ENCODE data around the gene DUSP5. TPM values are rescaled to one million over a fixed set of nuclear protein-coding genes. Genes with fewer than 3 reads are reported as not detected.
A peak's percentile ranks its signal among the peaks of the same experiment; 100 is the strongest.

The DUSP5 gene
- total RNA-seq, 1 experiment from 2014 or later: 137 TPM

DNA sequence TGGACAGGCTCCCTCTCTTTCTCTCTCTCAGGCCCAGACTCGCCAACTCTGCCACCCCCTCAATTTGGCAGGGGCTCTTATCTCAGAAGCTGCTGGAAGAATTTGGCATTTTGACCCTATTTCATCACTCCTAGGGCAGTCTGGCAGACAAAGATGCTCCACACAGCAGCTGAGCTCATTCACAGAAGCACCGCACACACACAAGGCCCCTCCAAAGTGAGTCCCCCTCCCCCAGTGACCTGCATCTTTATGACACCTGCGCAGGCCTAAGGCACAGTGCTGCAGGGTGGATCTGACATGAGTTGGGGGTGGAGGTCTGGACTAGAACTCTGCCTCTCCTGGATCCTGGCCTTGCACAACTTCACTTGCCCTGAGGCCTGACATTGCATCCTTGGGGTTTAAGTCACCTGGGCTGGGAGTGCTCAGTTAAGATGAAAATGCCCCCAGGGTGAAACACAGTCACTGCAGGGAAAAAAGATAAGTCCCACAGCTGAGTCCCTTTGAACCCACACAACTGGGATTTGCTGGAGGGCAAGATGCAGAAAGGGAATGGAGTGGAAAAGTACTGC lies 41.1 kb upstream of the DUSP5 start:
- ChIA-PET CTCF (no interaction called here), RAD21 (ENCODE audit: low non-redundant PET in 1 of 2, low total read pairs in 2 of 2, uncharacterized antibody in 2 of 2, unreplicated experiment in 2 of 2) (interaction anchor here in 1 of 2 experiments (0.6 kb wide), 1 partner anchor 75 kb away, joined by 3 read pairs; no protein-coding TSS in a partner anchor), POLR2A (interaction anchor here (0.8 to 1.5 kb wide), 4 partner anchors 10 to 48 kb away, joined by 3 to 5 read pairs (median 4); no protein-coding TSS in a partner anchor)
- H3K79me2 ChIP-seq (ENCODE audit: insufficient read depth, low read length): no peaks in the 10 kb centered on the region
- peaks cover 60 to 61% of the 10 kb centered on the region in 2 experiments for H3K4me1 ChIP-seq (ENCODE audit: control insufficient read depth in 1 of 2, insufficient read depth in 2 of 2, low read length in 2 of 2)
- TF ChIP-seq TCF7L2 (IDR thresholded peaks at IDR 0.05; ENCODE audit: borderline replicate concordance, extremely low read depth, insufficient read depth, insufficient read length): peak; percentile 40
- no peak for TF ChIP-seq YY1 (IDR thresholded peaks at IDR 0.05; ENCODE audit: extremely low read depth, insufficient replicate concordance, low read depth, low read length)
- H3K4me3 ChIP-seq (replicated peaks in 1 of 2; ENCODE audit: low read depth in 1 of 2, low read length in 2 of 2): no peak overlapping the region
- H3K4me2 ChIP-seq (ENCODE audit: low read length): peak overlapping the region; percentile 25
- H3K27me3 ChIP-seq (ENCODE audit: insufficient read depth, low read length): no peaks in the 10 kb centered on the region
- H3K36me3 ChIP-seq (ENCODE audit: control insufficient read depth in 1 of 2, insufficient read depth in 2 of 2, low read length in 2 of 2): no peaks in the 10 kb centered on the region
- H3K9ac ChIP-seq (ENCODE audit: low read length): no peak overlapping the region
- H4K20me1 ChIP-seq (ENCODE audit: insufficient read depth): no peaks in the 10 kb centered on the region
- no peaks in the 10 kb centered on the region for H3K9me2 ChIP-seq (ENCODE audit: insufficient read depth)
- peak overlapping the region; percentile 53 for H3K27ac ChIP-seq (ENCODE audit: low read depth, low read length)
- no peak overlapping the region for H2AFZ ChIP-seq (ENCODE audit: low read depth, low read length, poor library complexity, severe bottlenecking)
- DNase-seq (ENCODE audit: low read depth, low spot score) (no peak), ATAC-seq (peak; percentile 13)
- H3K9me3 ChIP-seq (ENCODE audit: control insufficient read depth in 1 of 2, insufficient read depth in 1 of 2, low read depth in 1 of 2, low read length in 2 of 2): no peaks in the 10 kb centered on the region
- intact Hi-C loops (cut with micrococcal nuclease): no loop called here
- no TSS peak for BruUV-seq (replicated peaks)

DNA sequence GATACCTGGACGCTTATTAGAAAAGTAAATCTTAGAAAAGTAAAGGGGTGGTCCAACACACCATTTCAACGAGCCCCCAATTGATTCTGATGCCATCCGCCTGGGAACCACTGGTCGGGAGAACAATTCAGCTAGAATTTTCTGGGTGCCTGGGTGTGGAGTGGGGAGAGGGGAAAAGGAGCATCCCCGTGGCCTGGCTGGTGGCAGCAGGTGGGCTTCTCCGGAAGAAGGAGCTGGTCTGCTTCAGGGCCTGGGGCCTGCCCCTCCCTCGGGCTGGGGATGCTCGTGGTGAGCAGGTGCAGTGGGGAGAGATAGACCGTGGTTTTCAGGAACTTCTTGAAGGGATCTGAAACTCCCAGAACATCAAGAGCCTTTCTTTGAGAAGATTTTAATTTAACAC lies 39.9 kb upstream of the DUSP5 start:
- ChIA-PET CTCF (no interaction called here), RAD21 (ENCODE audit: low non-redundant PET in 1 of 2, low total read pairs in 2 of 2, uncharacterized antibody in 2 of 2, unreplicated experiment in 2 of 2) (no interaction called here), POLR2A (interaction anchor here (1.1 kb wide), 1 partner anchor 49 kb away, joined by 3 read pairs; no protein-coding TSS in a partner anchor)
- Histone ChIP-seq H3K9me2 (ENCODE audit: insufficient read depth) (no peaks in the 10 kb centered on the region), H3K4me2 (ENCODE audit: low read length) (no peak overlapping the region), H4K20me1 (ENCODE audit: insufficient read depth) (no peaks in the 10 kb centered on the region), H3K36me3 (ENCODE audit: control insufficient read depth in 1 of 2, insufficient read depth in 2 of 2, low read length in 2 of 2) (no peaks in the 10 kb centered on the region), H3K79me2 (ENCODE audit: insufficient read depth, low read length) (no peaks in the 10 kb centered on the region), H3K27ac (ENCODE audit: low read depth, low read length) (no peak overlapping the region), H2AFZ (ENCODE audit: low read depth, low read length, poor library complexity, severe bottlenecking) (no peak overlapping the region), H3K4me3 (replicated peaks in 1 of 2; ENCODE audit: low read depth in 1 of 2, low read length in 2 of 2) (no peak overlapping the region), H3K4me1 (ENCODE audit: control insufficient read depth in 1 of 2, insufficient read depth in 2 of 2, low read length in 2 of 2) (peaks cover 61% of the 10 kb centered on the region in 2 experiments), H3K9ac (ENCODE audit: low read length) (no peak overlapping the region), H3K27me3 (ENCODE audit: insufficient read depth, low read length) (no peaks in the 10 kb centered on the region), H3K9me3 (ENCODE audit: control insufficient read depth in 1 of 2, insufficient read depth in 1 of 2, low read depth in 1 of 2, low read length in 2 of 2) (no peaks in the 10 kb centered on the region)
- intact Hi-C loops (cut with micrococcal nuclease): no loop called here
- ATAC-seq (no peak), DNase-seq (ENCODE audit: low read depth, low spot score) (no peak)
- no TSS peak for BruUV-seq (replicated peaks)
- TF ChIP-seq, protein P1, sequence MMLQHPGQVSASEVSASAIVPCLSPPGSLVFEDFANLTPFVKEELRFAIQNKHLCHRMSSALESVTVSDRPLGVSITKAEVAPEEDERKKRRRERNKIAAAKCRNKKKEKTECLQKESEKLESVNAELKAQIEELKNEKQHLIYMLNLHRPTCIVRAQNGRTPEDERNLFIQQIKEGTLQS (IDR thresholded peaks at IDR 0.05): no peak
- TF ChIP-seq JUND (IDR thresholded peaks at IDR 0.05): no peak
- TF ChIP-seq, protein P2, sequence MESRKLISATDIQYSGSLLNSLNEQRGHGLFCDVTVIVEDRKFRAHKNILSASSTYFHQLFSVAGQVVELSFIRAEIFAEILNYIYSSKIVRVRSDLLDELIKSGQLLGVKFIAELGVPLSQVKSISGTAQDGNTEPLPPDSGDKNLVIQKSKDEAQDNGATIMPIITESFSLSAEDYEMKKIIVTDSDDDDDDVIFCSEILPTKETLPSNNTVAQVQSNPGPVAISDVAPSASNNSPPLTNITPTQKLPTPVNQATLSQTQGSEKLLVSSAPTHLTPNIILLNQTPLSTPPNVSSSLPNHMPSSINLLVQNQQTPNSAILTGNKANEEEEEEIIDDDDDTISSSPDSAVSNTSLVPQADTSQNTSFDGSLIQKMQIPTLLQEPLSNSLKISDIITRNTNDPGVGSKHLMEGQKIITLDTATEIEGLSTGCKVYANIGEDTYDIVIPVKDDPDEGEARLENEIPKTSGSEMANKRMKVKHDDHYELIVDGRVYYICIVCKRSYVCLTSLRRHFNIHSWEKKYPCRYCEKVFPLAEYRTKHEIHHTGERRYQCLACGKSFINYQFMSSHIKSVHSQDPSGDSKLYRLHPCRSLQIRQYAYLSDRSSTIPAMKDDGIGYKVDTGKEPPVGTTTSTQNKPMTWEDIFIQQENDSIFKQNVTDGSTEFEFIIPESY (IDR thresholded peaks at IDR 0.05; ENCODE audit: extremely low read depth, insufficient replicate concordance, low read length): no peak
- TF ChIP-seq, protein P3, sequence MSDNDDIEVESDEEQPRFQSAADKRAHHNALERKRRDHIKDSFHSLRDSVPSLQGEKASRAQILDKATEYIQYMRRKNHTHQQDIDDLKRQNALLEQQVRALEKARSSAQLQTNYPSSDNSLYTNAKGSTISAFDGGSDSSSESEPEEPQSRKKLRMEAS (IDR thresholded peaks at IDR 0.05): no peak
- TF ChIP-seq, protein P4, sequence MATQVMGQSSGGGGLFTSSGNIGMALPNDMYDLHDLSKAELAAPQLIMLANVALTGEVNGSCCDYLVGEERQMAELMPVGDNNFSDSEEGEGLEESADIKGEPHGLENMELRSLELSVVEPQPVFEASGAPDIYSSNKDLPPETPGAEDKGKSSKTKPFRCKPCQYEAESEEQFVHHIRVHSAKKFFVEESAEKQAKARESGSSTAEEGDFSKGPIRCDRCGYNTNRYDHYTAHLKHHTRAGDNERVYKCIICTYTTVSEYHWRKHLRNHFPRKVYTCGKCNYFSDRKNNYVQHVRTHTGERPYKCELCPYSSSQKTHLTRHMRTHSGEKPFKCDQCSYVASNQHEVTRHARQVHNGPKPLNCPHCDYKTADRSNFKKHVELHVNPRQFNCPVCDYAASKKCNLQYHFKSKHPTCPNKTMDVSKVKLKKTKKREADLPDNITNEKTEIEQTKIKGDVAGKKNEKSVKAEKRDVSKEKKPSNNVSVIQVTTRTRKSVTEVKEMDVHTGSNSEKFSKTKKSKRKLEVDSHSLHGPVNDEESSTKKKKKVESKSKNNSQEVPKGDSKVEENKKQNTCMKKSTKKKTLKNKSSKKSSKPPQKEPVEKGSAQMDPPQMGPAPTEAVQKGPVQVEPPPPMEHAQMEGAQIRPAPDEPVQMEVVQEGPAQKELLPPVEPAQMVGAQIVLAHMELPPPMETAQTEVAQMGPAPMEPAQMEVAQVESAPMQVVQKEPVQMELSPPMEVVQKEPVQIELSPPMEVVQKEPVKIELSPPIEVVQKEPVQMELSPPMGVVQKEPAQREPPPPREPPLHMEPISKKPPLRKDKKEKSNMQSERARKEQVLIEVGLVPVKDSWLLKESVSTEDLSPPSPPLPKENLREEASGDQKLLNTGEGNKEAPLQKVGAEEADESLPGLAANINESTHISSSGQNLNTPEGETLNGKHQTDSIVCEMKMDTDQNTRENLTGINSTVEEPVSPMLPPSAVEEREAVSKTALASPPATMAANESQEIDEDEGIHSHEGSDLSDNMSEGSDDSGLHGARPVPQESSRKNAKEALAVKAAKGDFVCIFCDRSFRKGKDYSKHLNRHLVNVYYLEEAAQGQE (IDR thresholded peaks at IDR 0.05; ENCODE audit: low read depth): no peak
- no peak for TF ChIP-seq RAD21 (IDR thresholded peaks at IDR 0.05; ENCODE audit: low read depth)
- TF ChIP-seq, protein P5, sequence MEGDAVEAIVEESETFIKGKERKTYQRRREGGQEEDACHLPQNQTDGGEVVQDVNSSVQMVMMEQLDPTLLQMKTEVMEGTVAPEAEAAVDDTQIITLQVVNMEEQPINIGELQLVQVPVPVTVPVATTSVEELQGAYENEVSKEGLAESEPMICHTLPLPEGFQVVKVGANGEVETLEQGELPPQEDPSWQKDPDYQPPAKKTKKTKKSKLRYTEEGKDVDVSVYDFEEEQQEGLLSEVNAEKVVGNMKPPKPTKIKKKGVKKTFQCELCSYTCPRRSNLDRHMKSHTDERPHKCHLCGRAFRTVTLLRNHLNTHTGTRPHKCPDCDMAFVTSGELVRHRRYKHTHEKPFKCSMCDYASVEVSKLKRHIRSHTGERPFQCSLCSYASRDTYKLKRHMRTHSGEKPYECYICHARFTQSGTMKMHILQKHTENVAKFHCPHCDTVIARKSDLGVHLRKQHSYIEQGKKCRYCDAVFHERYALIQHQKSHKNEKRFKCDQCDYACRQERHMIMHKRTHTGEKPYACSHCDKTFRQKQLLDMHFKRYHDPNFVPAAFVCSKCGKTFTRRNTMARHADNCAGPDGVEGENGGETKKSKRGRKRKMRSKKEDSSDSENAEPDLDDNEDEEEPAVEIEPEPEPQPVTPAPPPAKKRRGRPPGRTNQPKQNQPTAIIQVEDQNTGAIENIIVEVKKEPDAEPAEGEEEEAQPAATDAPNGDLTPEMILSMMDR (IDR thresholded peaks at IDR 0.05 in 2 of 3, conservative IDR thresholded peaks at IDR 0.05 in 1 of 3; ENCODE audit: borderline replicate concordance in 1 of 3, insufficient read depth in 1 of 3, low read depth in 2 of 3, low read length in 2 of 3): no peak
- no peak for TF ChIP-seq ZFX (IDR thresholded peaks at IDR 0.05)

Data from HCT116 (cell line).